Endothelial cell of umbilical vein (primary cell): ENCODE results near the gene IL9R.

Experiments used
- CTCF ChIP-seq, 2 donors: IDR thresholded peaks; 1 replicate in 1 of 2; 2 replicates in 1 of 2; pipeline ENCODE4 v1.5.1; 2011; ENCODE audit warnings: low read length in 2 of 2, mild to moderate bottlenecking in 2 of 2, moderate library complexity in 2 of 2, control low read depth in 1 of 2, inconsistent platforms in 1 of 2, low read depth in 1 of 2; ENCODE audit not compliant: insufficient read depth in 1 of 2; ENCODE audit errors: extremely low read depth in 1 of 2
- POLR2AphosphoS5 ChIP-seq: IDR thresholded peaks from 2 replicates; pipeline ENCODE4 v1.6.1; 2012; ENCODE audit warnings: low read depth, mild to moderate bottlenecking, control low read depth, low read length, moderate library complexity; ENCODE audit not compliant: insufficient read depth

- TF ChIP-seq CTCF (IDR thresholded peaks at IDR 0.05; ENCODE audit: extremely low read depth in 1 of 2, insufficient read depth in 1 of 2, low read depth in 1 of 2, low read length in 2 of 2) (no peak), POLR2AphosphoS5 (no peak)
Measured at GRCh38 chrX:155998116-155998515, 620 bp downstream of the IL9R start.
